GM12872 (cell line): Measurements from ENCODE around the gene FGFBP1.

Source experiments
- TF ChIP-seq, protein P1 (sequence below): IDR thresholded peaks from 3 replicates; pipeline ENCODE4 v1.5.1; 2011; ENCODE audit warnings: low read depth, mild to moderate bottlenecking, low read length, moderate library complexity; ENCODE audit not compliant: insufficient read depth

The FGFBP1 gene

DNA sequence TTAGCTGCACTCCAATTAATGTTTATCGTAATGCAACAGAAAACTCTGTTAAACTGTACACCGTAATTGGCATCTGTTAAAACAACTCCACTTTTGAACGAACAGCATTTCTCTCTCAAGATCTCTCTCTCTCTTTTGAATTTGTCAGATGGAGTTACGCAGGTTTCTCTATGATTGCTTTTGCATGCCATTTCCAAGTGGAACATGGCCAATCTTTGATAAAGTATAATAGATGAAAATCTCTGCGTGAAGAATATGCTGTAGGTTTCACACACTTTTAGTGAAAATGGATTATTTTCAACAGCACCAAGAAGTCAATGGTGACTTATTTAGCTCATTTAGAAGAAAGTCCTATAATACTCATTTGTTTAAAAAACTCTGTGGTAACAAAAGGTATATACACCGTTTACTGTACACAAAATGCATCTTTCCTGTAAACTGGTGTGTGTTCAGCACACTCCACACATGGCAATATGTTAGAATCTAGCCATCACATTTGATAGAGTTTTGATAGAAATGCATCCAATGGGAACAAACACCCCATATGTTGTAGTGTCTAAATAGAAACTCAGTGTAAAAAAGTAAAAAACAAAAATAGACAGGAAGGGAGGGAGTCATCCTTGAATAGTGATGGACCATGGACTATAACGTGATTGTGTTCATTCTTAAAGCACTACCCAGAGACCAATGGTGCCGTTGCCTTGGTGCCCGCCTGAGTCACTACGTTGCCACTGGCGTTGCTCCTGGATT, 30.2 kb upstream of the FGFBP1 start:
- TF ChIP-seq, protein P1, sequence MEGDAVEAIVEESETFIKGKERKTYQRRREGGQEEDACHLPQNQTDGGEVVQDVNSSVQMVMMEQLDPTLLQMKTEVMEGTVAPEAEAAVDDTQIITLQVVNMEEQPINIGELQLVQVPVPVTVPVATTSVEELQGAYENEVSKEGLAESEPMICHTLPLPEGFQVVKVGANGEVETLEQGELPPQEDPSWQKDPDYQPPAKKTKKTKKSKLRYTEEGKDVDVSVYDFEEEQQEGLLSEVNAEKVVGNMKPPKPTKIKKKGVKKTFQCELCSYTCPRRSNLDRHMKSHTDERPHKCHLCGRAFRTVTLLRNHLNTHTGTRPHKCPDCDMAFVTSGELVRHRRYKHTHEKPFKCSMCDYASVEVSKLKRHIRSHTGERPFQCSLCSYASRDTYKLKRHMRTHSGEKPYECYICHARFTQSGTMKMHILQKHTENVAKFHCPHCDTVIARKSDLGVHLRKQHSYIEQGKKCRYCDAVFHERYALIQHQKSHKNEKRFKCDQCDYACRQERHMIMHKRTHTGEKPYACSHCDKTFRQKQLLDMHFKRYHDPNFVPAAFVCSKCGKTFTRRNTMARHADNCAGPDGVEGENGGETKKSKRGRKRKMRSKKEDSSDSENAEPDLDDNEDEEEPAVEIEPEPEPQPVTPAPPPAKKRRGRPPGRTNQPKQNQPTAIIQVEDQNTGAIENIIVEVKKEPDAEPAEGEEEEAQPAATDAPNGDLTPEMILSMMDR = no peak

DNA sequence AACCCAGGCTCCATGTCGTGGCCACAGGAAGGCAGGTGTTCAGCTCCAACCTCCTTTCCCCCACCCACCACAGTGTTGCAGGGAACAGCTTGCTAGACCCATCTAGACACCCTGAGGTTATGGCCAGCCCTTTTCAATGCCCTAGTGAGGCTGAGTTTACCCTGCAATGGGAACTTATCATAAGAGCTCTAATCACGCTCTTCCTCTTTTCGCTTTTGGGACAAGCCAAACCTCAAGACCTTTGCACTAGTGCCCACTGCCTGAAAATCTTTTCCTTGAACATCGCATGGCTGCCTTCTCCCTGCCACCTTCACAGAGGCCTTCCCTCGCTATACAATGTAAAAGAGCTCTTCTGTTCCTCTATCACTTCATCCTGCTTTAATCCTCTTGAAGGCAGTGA, 26.8 kb upstream of the FGFBP1 start:
- TF ChIP-seq, protein P1 = no peak

DNA sequence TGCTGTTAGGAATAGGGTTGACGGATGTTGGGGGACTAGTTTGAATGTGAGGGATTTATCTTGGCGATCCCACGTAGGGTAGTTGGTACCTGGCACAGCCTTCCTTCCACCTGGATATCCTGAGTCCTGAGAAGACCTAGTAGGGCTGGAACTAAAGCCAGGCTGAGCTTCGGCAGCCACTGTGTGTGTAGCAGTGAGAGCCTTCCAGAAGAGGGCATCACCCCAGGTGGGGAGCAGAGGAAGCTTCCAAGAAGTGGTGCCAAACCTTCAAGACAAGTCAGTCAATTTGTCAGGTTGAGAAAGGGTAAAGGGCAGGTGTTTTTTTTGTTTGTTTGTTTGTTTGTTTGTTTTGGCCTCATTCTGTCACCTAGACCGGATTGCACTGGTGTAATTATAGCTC, 25.6 kb upstream of the FGFBP1 start:
- TF ChIP-seq, protein P1 = peak; percentile 28; the same call in 1 of the 3 replicates

DNA sequence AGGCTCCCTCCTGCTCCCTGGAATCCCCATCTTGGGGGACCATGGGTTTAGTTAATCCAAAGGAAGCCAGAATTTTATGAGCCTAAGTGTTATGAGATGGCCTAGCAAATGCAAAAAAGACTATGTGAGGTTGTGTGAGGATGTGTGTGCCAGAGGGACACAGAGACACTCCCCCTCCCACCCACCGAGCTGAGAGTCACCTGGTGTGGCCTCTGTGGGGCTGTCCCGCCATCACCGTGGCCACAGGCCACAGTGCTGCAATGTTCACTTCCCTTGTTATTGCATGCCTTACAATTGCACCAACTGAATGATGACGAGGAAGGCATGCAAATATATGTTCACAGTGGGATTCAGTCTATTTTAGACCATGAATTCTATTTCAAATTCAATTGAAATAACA, 25.0 kb upstream of the FGFBP1 start:
- TF ChIP-seq, protein P1 = no peak

DNA sequence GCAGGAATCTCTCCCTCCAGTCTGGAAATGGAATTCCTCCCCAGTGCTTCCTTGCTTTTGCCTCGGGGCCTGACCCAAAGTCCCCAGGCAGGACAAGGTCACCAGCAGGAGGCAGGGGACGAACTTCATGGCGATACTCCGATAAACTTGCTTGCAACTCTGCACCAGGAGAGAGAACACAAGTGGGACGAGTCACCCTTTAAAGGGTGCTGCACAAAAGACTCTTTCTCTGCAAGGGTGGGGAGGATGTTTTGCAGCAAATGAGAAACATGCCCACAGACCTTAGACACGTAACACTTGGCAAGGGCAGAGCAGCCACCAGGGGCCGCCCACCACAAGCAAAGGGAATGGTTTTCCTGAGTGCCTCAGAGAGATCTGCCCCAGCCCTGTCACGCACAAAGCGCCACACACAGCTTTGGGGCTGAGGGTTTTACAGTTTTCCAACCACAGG, 24.5 kb upstream of the FGFBP1 start, which contains the start of gene FGFBP2:
TSS of gene FGFBP2 (minus strand) at position 175 of the 451 bp plus-strand sequence. CDS start at position 129, 46 bp downstream.
- TF ChIP-seq, protein P1 = peak; percentile 62

DNA sequence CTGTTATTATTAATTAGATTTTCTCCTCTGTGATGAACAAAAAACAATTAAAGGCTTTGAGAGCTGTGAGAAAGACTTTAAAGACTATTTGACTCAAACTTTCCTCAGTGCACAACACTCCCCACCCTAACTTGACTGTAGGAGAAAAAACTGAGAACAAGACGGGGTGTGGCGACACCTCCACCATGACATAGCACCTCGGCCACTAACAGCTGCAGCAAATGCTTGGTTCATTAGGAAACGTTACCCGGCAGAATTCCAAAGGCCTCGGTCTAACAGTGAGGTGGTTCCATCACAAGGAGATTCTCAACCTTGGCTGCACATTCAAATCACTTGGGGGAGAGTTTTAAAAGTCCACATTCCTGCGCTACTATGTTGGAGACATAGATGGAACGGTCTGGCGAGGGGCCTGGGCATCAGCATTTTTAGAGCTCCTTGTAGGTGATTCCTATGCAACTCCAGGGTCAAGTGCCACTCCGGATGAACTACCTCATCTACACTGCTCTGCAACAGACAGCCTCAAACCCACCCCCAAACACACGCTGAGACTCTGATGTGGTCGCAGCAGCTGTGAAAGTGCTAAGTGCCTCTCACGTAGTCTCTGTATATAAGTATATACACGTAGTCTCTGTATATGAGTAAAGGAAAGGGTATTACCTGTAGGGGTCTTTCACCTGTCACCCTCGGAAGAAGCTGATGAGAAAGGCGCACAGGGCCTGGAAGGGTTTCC, 23.4 kb upstream of the FGFBP1 start:
- TF ChIP-seq, protein P1 = no peak

DNA sequence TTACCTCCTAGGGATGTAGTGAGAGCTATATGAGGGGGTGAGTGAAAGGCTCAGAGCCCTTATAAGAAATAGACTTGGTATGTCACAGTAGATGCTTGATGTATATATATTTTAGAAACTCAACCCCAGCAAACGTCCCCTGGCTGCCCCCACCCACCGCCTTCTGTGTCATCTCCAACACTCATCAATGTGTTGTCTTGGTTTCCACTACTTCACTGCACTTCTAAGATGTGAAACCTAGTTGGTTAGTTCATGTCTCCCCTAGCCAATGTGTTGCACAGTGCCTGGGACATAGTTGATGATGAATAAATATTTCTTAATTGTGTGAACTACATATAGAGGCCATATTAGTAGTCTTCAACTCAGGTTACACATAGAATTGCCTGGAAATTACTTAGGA, 20.0 kb upstream of the FGFBP1 start:
- TF ChIP-seq, protein P1 = no peak
